Dermis blood vessel endothelial cell (primary cell): ENCODE data around the gene MPI. TPM values are rescaled to one million over a fixed set of nuclear protein-coding genes. Genes with fewer than 3 reads are reported as not detected.

Experiments
- DNase-seq: peaks from one replicate; pipeline ENCODE4 v3.0.0; 2010
- total RNA-seq: library from RNA; depleted of rRNA; stranded (reverse); fragments of >200 nt; gene quantifications from 2 replicates; pipeline ENCODE4 v1.2.3, GENCODE V29; 2014

The MPI gene
- total RNA-seq, 1 donor from 2014 or later, result 47.0 TPM

GRCh38 chr15:74937590-74938371 lies 47.9 kb downstream of the MPI start, which contains the start of gene COX5A:
Gene COX5A, minus strand, starts transcription at chr15:74938073. Its CDS starts 59 bp downstream, at chr15:74938014.
- peak; percentile 98 for DNase-seq

GRCh38 chr15:74950078-74950908 lies 60.5 kb downstream of the MPI start:
- DNase-seq, result peak; percentile 89

GRCh38 chr15:74951006-74951405 lies 61.2 kb downstream of the MPI start:
- no peak for DNase-seq

Other genes starting within 250 kb of the MPI start
- gene EDC3, start 194.0 kb upstream of the MPI start, total RNA-seq, result 21.4 and 31.4 TPM in 2 replicates
- gene CYP1A1, start 164.5 kb upstream of the MPI start, total RNA-seq, result 37.6 and 89.4 TPM in 2 replicates
- gene CYP1A2, start 141.2 kb upstream of the MPI start, total RNA-seq, result not detected in 2 replicates
- gene CSK, start 108.0 kb upstream of the MPI start, total RNA-seq, result 31.5 and 87.8 TPM in 2 replicates
- gene LMAN1L, start 77.2 kb upstream of the MPI start, total RNA-seq, result not detected in 2 replicates
- gene CPLX3, start 63.4 kb upstream of the MPI start, total RNA-seq, result not detected in 2 replicates
- gene ULK3, start 46.9 kb upstream of the MPI start, total RNA-seq, result 31.0 and 39.3 TPM in 2 replicates
- gene SCAMP2, start 16.7 kb upstream of the MPI start, total RNA-seq, result 32.5 and 46.0 TPM in 2 replicates
- 41.0 and 57.0 TPM in 2 replicates for gene FAM219B, start 16.8 kb downstream of the MPI start, total RNA-seq
- gene COX5A, start 48.0 kb downstream of the MPI start, total RNA-seq, result 47.5 and 79.2 TPM in 2 replicates
- 25.8 and 31.1 TPM in 2 replicates for gene RPP25, start 66.7 kb downstream of the MPI start, total RNA-seq
- 9.5 and 11.6 TPM in 2 replicates for gene SCAMP5, start 105.5 kb downstream of the MPI start, total RNA-seq
- gene PPCDC, start 133.5 kb downstream of the MPI start, total RNA-seq, result 14.0 and 14.5 TPM in 2 replicates